ENCODE measurements around the gene NEURL3.

DNA sequence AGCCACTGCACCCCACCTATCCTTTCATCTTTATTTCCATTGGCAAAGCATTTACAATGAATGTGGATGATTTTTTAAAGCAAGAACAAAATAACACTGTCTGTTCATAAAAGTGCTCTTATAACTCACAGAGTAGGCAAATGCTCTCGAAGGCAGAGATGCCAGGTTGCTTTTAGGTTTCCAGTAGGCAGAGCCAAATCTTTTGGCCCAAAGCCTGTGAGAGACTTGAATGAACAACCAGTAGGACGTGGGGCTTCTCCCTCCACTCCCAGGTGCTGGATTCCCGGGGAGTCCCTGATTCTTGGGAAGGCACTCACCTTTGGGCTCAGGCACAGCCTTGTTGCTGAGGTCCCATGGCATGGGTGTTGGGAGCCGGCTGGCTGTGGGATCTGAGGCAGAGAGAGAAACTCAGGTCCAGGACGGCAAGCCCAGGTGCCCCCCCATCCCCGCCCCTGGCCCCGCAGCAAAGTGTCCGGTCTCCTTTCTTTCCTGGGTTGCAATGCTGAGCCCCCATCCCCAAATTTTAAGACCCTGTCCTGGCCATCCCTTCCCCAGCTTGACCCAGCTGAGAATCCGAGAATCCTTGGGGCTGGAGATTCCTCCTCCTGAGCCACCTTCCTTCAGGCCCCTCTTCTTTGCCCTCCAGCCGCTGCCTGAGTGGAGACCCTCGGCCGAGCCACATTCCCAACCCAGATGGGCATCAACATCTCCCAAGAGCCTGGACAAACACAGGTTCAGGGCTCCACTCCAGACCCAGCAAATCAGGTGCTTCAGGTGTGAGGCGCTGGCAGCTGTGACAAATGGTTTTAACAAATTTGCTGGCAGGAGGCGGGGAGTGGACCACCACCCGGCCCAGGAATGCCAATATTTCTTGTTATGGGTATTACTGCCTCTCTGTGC lies 5.8 kb downstream of the NEURL3 start:
- TF ChIP-seq POLR2A (IDR thresholded peaks at IDR 0.05; ENCODE audit: low read depth, low read length) (no peak), RCOR1 (IDR thresholded peaks at IDR 0.05; ENCODE audit: insufficient replicate concordance, low read length) (no peak), MAFK (IDR thresholded peaks at IDR 0.05; ENCODE audit: low read depth, low read length) (no peak)
- TF ChIP-seq, protein P1, sequence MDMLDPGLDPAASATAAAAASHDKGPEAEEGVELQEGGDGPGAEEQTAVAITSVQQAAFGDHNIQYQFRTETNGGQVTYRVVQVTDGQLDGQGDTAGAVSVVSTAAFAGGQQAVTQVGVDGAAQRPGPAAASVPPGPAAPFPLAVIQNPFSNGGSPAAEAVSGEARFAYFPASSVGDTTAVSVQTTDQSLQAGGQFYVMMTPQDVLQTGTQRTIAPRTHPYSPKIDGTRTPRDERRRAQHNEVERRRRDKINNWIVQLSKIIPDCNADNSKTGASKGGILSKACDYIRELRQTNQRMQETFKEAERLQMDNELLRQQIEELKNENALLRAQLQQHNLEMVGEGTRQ (IDR thresholded peaks at IDR 0.05; ENCODE audit: low read depth, low read length) = no peak
- TF ChIP-seq, protein P2, sequence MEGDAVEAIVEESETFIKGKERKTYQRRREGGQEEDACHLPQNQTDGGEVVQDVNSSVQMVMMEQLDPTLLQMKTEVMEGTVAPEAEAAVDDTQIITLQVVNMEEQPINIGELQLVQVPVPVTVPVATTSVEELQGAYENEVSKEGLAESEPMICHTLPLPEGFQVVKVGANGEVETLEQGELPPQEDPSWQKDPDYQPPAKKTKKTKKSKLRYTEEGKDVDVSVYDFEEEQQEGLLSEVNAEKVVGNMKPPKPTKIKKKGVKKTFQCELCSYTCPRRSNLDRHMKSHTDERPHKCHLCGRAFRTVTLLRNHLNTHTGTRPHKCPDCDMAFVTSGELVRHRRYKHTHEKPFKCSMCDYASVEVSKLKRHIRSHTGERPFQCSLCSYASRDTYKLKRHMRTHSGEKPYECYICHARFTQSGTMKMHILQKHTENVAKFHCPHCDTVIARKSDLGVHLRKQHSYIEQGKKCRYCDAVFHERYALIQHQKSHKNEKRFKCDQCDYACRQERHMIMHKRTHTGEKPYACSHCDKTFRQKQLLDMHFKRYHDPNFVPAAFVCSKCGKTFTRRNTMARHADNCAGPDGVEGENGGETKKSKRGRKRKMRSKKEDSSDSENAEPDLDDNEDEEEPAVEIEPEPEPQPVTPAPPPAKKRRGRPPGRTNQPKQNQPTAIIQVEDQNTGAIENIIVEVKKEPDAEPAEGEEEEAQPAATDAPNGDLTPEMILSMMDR (conservative IDR thresholded peaks at IDR 0.05; ENCODE audit: low read depth, low read length) = no peak
